SHP77 (cell line): ENCODE measurements around the gene RPS4Y1.

ENCODE experiments used
- DNase-seq, 2 experiments: peaks; one replicate each; lab custom pipeline; 2025; lab: John Stamatoyannopoulos, UW

The RPS4Y1 gene

GRCh38 chrY:2883561-2883960, 42.2 kb downstream of the RPS4Y1 start:
- DNase-seq = no peak

- no peak for DNase-seq
These were observed 44.5 kb downstream of the RPS4Y1 start for GRCh38 chrY:2885880-2886279.

- DNase-seq = no peak
These were observed 46.0 kb downstream of the RPS4Y1 start for GRCh38 chrY:2887386-2887785.

GRCh38 chrY:2887955-2888354, 46.6 kb downstream of the RPS4Y1 start:
- no peak for DNase-seq

- no peak for DNase-seq
These were observed 52.1 kb downstream of the RPS4Y1 start for GRCh38 chrY:2893471-2893870.

- no peak for DNase-seq
These were observed 54.6 kb downstream of the RPS4Y1 start for GRCh38 chrY:2896050-2896449.

GRCh38 chrY:2907356-2907755, 66.0 kb downstream of the RPS4Y1 start:
- no peak for DNase-seq

- no peak for DNase-seq
These were observed 71.8 kb downstream of the RPS4Y1 start for GRCh38 chrY:2913066-2913815.
